Measurements from ENCODE around the gene OCRL.

DNA sequence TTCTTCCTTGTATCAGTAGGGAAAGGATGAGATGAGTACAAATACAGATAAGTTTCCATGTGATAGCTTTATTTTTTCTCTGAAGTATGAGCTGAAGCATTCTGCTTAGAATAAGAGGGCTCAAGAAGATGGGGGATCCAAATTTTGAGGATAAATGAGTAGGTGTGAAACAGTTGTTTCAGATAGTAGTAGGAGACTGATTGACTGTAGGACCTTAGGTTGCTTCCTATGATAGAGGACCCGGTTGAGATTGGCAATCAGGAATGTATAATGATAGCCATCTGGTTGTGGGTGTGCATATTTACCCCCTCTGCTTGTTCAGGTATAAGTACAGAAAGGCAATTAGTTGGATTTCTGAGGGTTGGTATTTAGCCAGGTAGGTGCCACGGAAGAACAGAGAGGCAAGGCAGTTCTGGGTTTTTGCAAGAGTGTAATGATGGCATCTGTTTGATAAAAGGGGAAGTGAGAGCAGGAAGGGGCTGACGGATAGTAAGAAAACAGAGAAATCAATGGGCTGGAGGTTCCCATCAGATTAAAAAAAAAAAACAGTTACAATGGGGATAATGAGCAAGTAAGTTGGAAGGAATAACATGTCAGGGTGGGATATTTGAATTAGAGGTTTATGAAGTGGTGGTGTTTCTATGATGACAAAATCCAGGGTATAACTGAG, 13.7 kb downstream of the OCRL start:
- TF ChIP-seq, protein P1, sequence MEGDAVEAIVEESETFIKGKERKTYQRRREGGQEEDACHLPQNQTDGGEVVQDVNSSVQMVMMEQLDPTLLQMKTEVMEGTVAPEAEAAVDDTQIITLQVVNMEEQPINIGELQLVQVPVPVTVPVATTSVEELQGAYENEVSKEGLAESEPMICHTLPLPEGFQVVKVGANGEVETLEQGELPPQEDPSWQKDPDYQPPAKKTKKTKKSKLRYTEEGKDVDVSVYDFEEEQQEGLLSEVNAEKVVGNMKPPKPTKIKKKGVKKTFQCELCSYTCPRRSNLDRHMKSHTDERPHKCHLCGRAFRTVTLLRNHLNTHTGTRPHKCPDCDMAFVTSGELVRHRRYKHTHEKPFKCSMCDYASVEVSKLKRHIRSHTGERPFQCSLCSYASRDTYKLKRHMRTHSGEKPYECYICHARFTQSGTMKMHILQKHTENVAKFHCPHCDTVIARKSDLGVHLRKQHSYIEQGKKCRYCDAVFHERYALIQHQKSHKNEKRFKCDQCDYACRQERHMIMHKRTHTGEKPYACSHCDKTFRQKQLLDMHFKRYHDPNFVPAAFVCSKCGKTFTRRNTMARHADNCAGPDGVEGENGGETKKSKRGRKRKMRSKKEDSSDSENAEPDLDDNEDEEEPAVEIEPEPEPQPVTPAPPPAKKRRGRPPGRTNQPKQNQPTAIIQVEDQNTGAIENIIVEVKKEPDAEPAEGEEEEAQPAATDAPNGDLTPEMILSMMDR (IDR thresholded peaks at IDR 0.05), result no peak
- TF ChIP-seq POLR2A (IDR thresholded peaks at IDR 0.05), result no peak

All from uterus (tissue), 2 donors.